ENCODE results near the gene DIPK1A. TPM values are rescaled to one million over a fixed set of nuclear protein-coding genes. Genes with fewer than 3 reads are reported as not detected.

Gene DIPK1A
- total RNA-seq, 1 experiment from 2014 or later, result 15.8 TPM

- DNase-seq (ENCODE audit: low read depth), result no peak
These were observed 118.9 kb downstream of the DIPK1A start for GRCh38 chr1:92842082-92843045.

- no peak for DNase-seq (ENCODE audit: low read depth)
These were observed 120.7 kb downstream of the DIPK1A start for GRCh38 chr1:92840600-92840999.

GRCh38 chr1:92839442-92839841, 121.8 kb downstream of the DIPK1A start:
- DNase-seq (ENCODE audit: low read depth), result no peak

- DNase-seq (ENCODE audit: low read depth), result no peak
These were observed 122.7 kb downstream of the DIPK1A start for GRCh38 chr1:92838519-92838918.

GRCh38 chr1:92837062-92837461, 124.2 kb downstream of the DIPK1A start:
- DNase-seq (ENCODE audit: low read depth), result no peak

GRCh38 chr1:92834617-92835016, 126.6 kb downstream of the DIPK1A start:
- no peak for DNase-seq (ENCODE audit: low read depth)

GRCh38 chr1:92833840-92834239, 127.4 kb downstream of the DIPK1A start:
- no peak for DNase-seq (ENCODE audit: low read depth)

- DNase-seq (ENCODE audit: low read depth), result no peak
These were observed 128.6 kb downstream of the DIPK1A start for GRCh38 chr1:92832537-92833114.

GRCh38 chr1:92831762-92832536, 129.3 kb downstream of the DIPK1A start, which contains the start of gene RPL5:
Gene RPL5, plus strand, starts transcription at chr1:92832040. Its CDS starts 75 bp downstream, at chr1:92832115.
- DNase-seq (ENCODE audit: low read depth), result peak; percentile 96

GRCh38 chr1:92831368-92831761, 129.9 kb downstream of the DIPK1A start:
- DNase-seq (ENCODE audit: low read depth), result no peak

- no peak for DNase-seq (ENCODE audit: low read depth)
These were observed 134.5 kb downstream of the DIPK1A start for GRCh38 chr1:92826792-92827191.

- peak; percentile 27 for DNase-seq (ENCODE audit: low read depth)
These were observed 138.4 kb downstream of the DIPK1A start for GRCh38 chr1:92822879-92823278.

- DNase-seq (ENCODE audit: low read depth), result no peak
These were observed 140.7 kb downstream of the DIPK1A start for GRCh38 chr1:92820551-92820950.

GRCh38 chr1:92820024-92820423, 141.2 kb downstream of the DIPK1A start:
- peak; percentile 25 for DNase-seq (ENCODE audit: low read depth)

GRCh38 chr1:92817986-92818764, 143.1 kb downstream of the DIPK1A start:
- DNase-seq (ENCODE audit: low read depth), result peak; percentile 45

GRCh38 chr1:92817137-92817697, 144.0 kb downstream of the DIPK1A start:
- DNase-seq (ENCODE audit: low read depth), result no peak

- no peak for DNase-seq (ENCODE audit: low read depth)
These were observed 144.5 kb downstream of the DIPK1A start for GRCh38 chr1:92816732-92817131.

GRCh38 chr1:92808381-92808780, 152.9 kb downstream of the DIPK1A start:
- DNase-seq (ENCODE audit: low read depth), result no peak

GRCh38 chr1:92805216-92805615, 156.0 kb downstream of the DIPK1A start:
- DNase-seq (ENCODE audit: low read depth), result no peak

- peak; percentile 93 for DNase-seq (ENCODE audit: low read depth)
These were observed 156.5 kb downstream of the DIPK1A start for GRCh38 chr1:92804721-92805201.

All from LHCN-M2 (cell line).